Measurements from ENCODE around the gene CHST15.

Gene CHST15

DNA sequence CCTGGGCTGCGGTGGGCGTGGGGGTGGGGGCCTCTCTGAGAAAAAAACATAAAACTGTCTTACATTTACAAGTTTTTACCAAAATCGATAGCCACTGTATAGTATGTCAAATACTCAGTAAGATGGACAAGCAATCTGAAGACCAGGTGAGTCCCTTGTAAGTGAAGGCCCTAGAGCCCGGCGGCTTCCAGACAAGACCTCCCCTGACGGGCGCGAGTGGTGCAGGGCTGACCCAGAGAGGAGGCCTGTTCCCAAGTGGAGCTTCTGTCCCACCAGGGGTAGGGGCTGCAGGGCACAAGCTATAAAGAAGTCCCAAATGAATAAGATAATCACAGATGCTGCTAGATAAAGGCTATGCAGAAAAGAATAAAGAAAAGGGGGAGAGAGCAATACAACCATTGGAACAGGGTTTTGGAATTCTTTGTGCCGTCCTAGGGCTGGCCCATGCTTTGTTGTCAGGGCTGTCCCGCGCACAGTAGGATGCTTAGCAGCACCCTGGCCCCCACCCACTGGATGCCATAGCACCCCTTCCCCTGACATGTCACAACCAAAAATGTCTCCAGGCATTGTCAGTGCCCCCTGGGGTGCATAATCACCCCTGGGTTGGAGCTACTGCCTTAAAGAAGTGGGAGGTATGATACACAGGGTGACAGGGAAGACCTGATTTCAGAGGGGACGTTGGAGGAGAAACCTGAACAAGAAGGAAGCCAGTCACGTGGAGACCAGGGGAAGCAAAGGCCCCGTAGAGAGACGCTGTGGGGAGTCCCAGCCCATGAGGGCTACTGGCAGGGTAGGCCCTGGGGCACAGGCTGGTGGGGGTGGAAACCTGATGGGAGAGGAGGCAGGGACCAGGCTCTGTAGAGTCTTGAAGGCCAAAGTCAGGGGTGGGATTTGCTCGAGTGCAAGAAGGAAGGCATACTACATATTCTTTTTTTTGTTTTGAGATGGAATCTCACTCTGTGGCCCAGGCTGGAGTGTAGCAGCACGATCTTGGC is 43.1 kb downstream of the CHST15 start:
- DNase-seq (ENCODE audit: insufficient read length, low spot score) (no peak), FAIRE-seq (no peak)
- no peak for TF ChIP-seq POU2F2 (IDR thresholded peaks at IDR 0.05; ENCODE audit: low read depth, low read length)
- no peak for TF ChIP-seq POLR2AphosphoS5 (IDR thresholded peaks at IDR 0.05; ENCODE audit: low read depth, low read length)
- no peak for TF ChIP-seq SPI1 (IDR thresholded peaks at IDR 0.05; ENCODE audit: low read depth, low read length)
- no peak for TF ChIP-seq POLR2A (IDR thresholded peaks at IDR 0.05; ENCODE audit: low read depth, low read length)
- no peak for TF ChIP-seq TAF1 (IDR thresholded peaks at IDR 0.05; ENCODE audit: low read depth, low read length)
- TF ChIP-seq PAX5 (IDR thresholded peaks at IDR 0.05; ENCODE audit: insufficient read depth, low read length, severe bottlenecking) = no peak

GRCh38 chr10:124049484-124049883 is 43.9 kb downstream of the CHST15 start:
- DNase-seq (ENCODE audit: insufficient read length, low spot score) = no peak
- no peak for FAIRE-seq
- TF ChIP-seq POLR2AphosphoS5 (IDR thresholded peaks at IDR 0.05; ENCODE audit: low read depth, low read length) (no peak), POU2F2 (IDR thresholded peaks at IDR 0.05; ENCODE audit: low read depth, low read length) (no peak), TAF1 (IDR thresholded peaks at IDR 0.05; ENCODE audit: low read depth, low read length) (no peak), SPI1 (IDR thresholded peaks at IDR 0.05; ENCODE audit: low read depth, low read length) (no peak), POLR2A (IDR thresholded peaks at IDR 0.05; ENCODE audit: low read depth, low read length) (no peak), PAX5 (IDR thresholded peaks at IDR 0.05; ENCODE audit: insufficient read depth, low read length, severe bottlenecking) (no peak)

- no peak for TF ChIP-seq POLR2A (IDR thresholded peaks at IDR 0.05; ENCODE audit: low read depth, low read length)
- no peak for TF ChIP-seq POLR2AphosphoS5 (IDR thresholded peaks at IDR 0.05; ENCODE audit: low read depth, low read length)
- no peak for TF ChIP-seq POU2F2 (IDR thresholded peaks at IDR 0.05; ENCODE audit: low read depth, low read length)
- TF ChIP-seq SPI1 (IDR thresholded peaks at IDR 0.05; ENCODE audit: low read depth, low read length) = no peak
- TF ChIP-seq PAX5 (IDR thresholded peaks at IDR 0.05; ENCODE audit: insufficient read depth, low read length, severe bottlenecking) = no peak
- no peak for TF ChIP-seq TAF1 (IDR thresholded peaks at IDR 0.05; ENCODE audit: low read depth, low read length)
- no peak for FAIRE-seq
- DNase-seq (ENCODE audit: insufficient read length, low spot score) = no peak
Observed at GRCh38 chr10:124048371-124049290, 44.8 kb downstream of the CHST15 start.

- DNase-seq (ENCODE audit: insufficient read length, low spot score) (no peak), FAIRE-seq (no peak)
- TF ChIP-seq POLR2A (IDR thresholded peaks at IDR 0.05; ENCODE audit: low read depth, low read length) = no peak
- TF ChIP-seq PAX5 (IDR thresholded peaks at IDR 0.05; ENCODE audit: insufficient read depth, low read length, severe bottlenecking) = no peak
- no peak for TF ChIP-seq SPI1 (IDR thresholded peaks at IDR 0.05; ENCODE audit: low read depth, low read length)
Observed at GRCh38 chr10:124047427-124048152, 45.8 kb downstream of the CHST15 start.

GRCh38 chr10:124045801-124046355 is 47.5 kb downstream of the CHST15 start:
- DNase-seq (ENCODE audit: insufficient read length, low spot score) (no peak), FAIRE-seq (no peak)
- TF ChIP-seq POLR2A (IDR thresholded peaks at IDR 0.05; ENCODE audit: low read depth, low read length) (no peak), TAF1 (IDR thresholded peaks at IDR 0.05; ENCODE audit: low read depth, low read length) (no peak), POLR2AphosphoS5 (IDR thresholded peaks at IDR 0.05; ENCODE audit: low read depth, low read length) (no peak), PAX5 (IDR thresholded peaks at IDR 0.05; ENCODE audit: insufficient read depth, low read length, severe bottlenecking) (no peak), SPI1 (IDR thresholded peaks at IDR 0.05; ENCODE audit: low read depth, low read length) (peak; percentile 30; the same call in 1 of the 2 replicates), POU2F2 (IDR thresholded peaks at IDR 0.05; ENCODE audit: low read depth, low read length) (no peak)

- TF ChIP-seq SPI1 (IDR thresholded peaks at IDR 0.05; ENCODE audit: low read depth, low read length) (no peak), TAF1 (IDR thresholded peaks at IDR 0.05; ENCODE audit: low read depth, low read length) (no peak), PAX5 (IDR thresholded peaks at IDR 0.05; ENCODE audit: insufficient read depth, low read length, severe bottlenecking) (no peak), POU2F2 (IDR thresholded peaks at IDR 0.05; ENCODE audit: low read depth, low read length) (no peak), POLR2AphosphoS5 (IDR thresholded peaks at IDR 0.05; ENCODE audit: low read depth, low read length) (no peak), POLR2A (IDR thresholded peaks at IDR 0.05; ENCODE audit: low read depth, low read length) (no peak)
- no peak for DNase-seq (ENCODE audit: insufficient read length, low spot score)
Observed at GRCh38 chr10:124045276-124045675, 48.1 kb downstream of the CHST15 start.

DNA sequence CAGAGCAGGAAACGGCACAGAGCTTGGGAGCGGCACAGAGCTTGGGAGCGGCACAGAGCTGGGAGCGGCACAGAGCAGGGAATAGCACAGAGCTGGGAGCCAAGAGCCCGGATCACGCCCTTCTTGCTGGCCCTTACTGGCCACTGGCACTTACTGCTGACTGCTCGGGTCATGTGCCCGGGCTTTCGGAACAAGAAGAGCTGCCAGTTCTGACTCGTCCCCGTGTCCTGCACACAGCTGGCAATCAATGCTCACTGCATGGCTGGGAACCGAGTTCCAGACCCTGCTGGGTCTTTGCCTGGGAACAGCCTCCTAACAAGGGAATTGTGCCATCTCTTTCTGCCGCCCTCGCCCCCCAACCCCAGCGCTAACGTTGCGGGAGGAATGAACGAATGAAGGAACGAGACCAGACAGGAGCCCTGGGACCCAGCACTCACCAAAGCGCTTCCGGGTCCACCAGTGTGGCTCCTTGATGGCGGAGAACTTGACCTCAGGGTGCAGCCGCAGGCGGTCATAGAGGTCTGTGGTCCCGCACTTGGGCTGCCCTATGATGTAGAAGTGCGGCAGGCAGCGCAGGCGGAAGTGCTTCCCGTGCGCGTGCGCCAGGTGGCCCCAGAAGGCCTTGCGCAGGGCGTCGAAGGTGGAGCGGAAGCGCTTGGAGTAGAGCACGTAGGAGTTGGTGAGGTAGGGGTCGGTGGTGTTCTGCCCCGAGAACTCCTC is 49.1 kb downstream of the CHST15 start:
- TF ChIP-seq POLR2AphosphoS5 (IDR thresholded peaks at IDR 0.05; ENCODE audit: low read depth, low read length) = no peak
- TF ChIP-seq TAF1 (IDR thresholded peaks at IDR 0.05; ENCODE audit: low read depth, low read length) = no peak
- TF ChIP-seq POU2F2 (IDR thresholded peaks at IDR 0.05; ENCODE audit: low read depth, low read length) = no peak
- no peak for TF ChIP-seq SPI1 (IDR thresholded peaks at IDR 0.05; ENCODE audit: low read depth, low read length)
- no peak for TF ChIP-seq POLR2A (IDR thresholded peaks at IDR 0.05; ENCODE audit: low read depth, low read length)
- FAIRE-seq (no peak), DNase-seq (ENCODE audit: insufficient read length, low spot score) (no peak)

More at GRCh38 chr10:124045276-124045675, 48.1 kb downstream of the CHST15 start:
- no peak for FAIRE-seq

All from GM12891 (cell line).